ENCODE results near the gene ZNF319.

ZNF319 gene

DNA sequence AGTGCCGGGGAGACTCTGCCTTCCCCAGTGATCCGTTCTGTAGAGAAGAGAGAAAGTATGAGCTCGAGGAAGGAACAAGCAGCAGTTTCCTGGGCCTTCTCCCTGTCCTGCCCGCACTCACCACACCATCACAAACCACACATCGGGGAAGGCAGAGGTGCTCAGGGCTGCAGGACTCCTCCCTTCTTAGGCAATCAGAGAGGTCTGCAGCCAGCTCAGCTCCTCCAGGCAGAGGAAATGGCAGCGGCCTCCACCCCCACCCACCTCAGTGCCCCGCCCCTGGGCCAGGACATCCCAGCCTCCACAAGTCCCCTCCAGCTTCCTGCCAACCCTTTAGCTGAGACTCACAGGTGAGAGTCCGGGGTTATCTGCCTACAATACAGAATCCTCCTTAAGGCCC, 2.0 kb downstream of the ZNF319 start:
- TF ChIP-seq, protein P1, sequence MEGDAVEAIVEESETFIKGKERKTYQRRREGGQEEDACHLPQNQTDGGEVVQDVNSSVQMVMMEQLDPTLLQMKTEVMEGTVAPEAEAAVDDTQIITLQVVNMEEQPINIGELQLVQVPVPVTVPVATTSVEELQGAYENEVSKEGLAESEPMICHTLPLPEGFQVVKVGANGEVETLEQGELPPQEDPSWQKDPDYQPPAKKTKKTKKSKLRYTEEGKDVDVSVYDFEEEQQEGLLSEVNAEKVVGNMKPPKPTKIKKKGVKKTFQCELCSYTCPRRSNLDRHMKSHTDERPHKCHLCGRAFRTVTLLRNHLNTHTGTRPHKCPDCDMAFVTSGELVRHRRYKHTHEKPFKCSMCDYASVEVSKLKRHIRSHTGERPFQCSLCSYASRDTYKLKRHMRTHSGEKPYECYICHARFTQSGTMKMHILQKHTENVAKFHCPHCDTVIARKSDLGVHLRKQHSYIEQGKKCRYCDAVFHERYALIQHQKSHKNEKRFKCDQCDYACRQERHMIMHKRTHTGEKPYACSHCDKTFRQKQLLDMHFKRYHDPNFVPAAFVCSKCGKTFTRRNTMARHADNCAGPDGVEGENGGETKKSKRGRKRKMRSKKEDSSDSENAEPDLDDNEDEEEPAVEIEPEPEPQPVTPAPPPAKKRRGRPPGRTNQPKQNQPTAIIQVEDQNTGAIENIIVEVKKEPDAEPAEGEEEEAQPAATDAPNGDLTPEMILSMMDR (IDR thresholded peaks at IDR 0.05; ENCODE audit: low read depth, low read length, missing control alignments), result no peak
- DNase-seq, result no peak
- peaks cover 17% of the 10 kb centered on the region for H3K36me3 ChIP-seq (replicated peaks)
- no peaks in the 10 kb centered on the region for H3K27me3 ChIP-seq (replicated peaks)
- no peak overlapping the region for H3K27ac ChIP-seq
- H3K4me3 ChIP-seq (ENCODE audit: low read depth, low read length), result no peak overlapping the region
- in situ Hi-C loops (cut with HindIII; ENCODE audit: low pct_ligation_motif_present, low sequenced_read_pairs), result no loop called here

DNA sequence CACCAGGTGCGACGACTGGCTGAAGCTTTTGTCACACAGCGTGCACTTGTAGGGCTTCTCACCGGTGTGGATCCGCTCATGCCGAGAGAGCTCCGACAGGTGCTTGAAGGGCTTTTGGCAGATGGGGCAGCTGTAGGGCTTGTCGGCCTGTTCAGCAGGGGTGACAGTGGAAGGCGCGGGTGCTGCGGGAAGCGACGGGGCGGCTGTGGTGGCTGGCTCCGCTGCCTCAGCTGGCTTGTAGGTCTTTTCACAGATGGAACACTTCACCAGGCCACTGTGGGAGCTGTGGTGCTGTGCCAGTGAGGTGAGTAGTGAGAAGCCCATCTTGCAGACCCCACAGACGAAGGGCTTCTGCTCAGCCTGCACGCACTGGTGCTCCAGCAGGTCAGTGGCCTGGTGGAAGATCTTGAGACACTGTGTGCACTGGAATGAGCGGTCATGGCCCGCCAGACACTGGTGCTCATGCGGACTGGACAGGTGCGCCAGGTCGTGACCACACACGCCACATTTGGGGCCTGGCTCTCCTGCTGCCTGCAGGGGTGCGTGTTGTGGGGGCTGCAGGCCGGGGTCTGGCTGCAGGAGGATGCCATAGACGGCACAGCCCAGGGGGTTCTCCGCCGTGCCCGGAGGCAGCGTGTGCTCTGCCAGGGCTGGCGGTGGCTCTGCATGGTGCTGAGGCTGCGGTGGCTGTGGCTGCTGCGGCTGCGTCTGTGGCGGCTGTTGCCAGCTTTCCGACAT, 2.8 kb downstream of the ZNF319 start:
- Histone ChIP-seq H3K36me3 (replicated peaks) (peaks cover 17% of the 10 kb centered on the region), H3K27ac (no peak overlapping the region), H3K4me3 (ENCODE audit: low read depth, low read length) (no peak overlapping the region), H3K27me3 (replicated peaks) (no peaks in the 10 kb centered on the region)
- DNase-seq, result no peak
- in situ Hi-C loops (cut with HindIII; ENCODE audit: low pct_ligation_motif_present, low sequenced_read_pairs), result no loop called here
- TF ChIP-seq, protein P1 (IDR thresholded peaks at IDR 0.05; ENCODE audit: low read depth, low read length, missing control alignments), result no peak

DNA sequence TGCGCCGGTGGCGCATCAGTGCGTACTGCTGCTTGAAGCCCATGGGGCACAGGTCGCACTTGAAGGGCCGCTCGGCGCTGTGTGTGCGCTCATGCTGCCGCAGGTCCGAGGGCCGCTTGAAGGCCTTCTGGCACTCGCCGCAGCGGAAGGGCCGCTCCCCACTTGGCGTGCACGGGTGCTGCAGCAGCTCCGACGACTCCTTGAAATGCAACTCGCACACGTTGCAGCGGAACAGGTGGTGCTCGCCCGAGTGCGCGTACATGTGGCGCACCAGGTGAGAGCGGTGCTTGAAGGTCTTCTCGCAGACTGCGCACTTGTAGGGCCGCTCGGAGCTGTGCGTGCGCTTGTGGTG, 3.3 kb downstream of the ZNF319 start:
- in situ Hi-C loops (cut with HindIII; ENCODE audit: low pct_ligation_motif_present, low sequenced_read_pairs), result no loop called here
- no peak overlapping the region for H3K27ac ChIP-seq
- TF ChIP-seq, protein P1 (IDR thresholded peaks at IDR 0.05; ENCODE audit: low read depth, low read length, missing control alignments), result no peak
- no peaks in the 10 kb centered on the region for H3K27me3 ChIP-seq (replicated peaks)
- no peak overlapping the region for H3K4me3 ChIP-seq (ENCODE audit: low read depth, low read length)
- no peak for DNase-seq
- H3K36me3 ChIP-seq (replicated peaks), result peaks cover 17% of the 10 kb centered on the region

GRCh38 chr16:57996406-57997175, 3.9 kb downstream of the ZNF319 start:
- Histone ChIP-seq H3K27ac (no peak overlapping the region), H3K27me3 (replicated peaks) (no peaks in the 10 kb centered on the region), H3K36me3 (replicated peaks) (peaks cover 17% of the 10 kb centered on the region), H3K4me3 (ENCODE audit: low read depth, low read length) (no peak overlapping the region)
- no peak for DNase-seq
- in situ Hi-C loops (cut with HindIII; ENCODE audit: low pct_ligation_motif_present, low sequenced_read_pairs), result no loop called here
- TF ChIP-seq, protein P1 (IDR thresholded peaks at IDR 0.05; ENCODE audit: low read depth, low read length, missing control alignments), result no peak

DNA sequence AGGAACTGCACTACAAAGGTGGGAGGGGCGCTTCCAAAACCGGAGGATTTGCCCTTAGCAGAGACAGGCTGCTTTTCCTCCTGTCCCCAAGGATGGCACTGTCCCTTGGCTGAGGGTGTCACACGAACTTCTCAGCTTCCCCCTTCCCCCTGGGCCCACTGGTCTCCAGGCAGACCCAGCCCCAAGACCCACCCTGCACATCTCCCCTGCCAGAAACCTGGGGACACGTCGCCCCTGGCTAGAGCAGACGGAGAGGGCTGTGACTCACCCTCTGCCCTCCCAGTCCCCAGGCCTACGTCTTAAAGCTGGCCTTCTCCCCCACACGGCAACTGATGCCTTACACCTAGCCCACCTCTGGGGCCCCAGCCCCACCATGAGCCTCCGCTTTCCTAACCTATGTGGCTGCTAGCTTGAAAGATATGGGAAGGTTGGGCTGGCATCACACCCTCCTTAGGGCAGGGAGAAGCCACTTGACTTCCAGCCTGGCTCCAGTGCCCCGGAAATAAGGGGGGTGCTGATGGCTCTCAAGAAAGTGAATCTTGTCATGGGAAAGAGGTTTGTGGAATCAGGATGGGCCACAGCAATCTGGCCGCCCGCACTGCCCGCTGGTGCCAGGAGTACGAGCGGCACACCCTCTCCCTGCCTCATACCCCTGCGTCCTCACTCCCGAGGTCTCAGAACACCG, 4.6 kb downstream of the ZNF319 start:
- in situ Hi-C loops (cut with HindIII; ENCODE audit: low pct_ligation_motif_present, low sequenced_read_pairs), result no loop called here
- H3K36me3 ChIP-seq (replicated peaks), result peaks cover 17% of the 10 kb centered on the region
- DNase-seq, result no peak
- TF ChIP-seq, protein P1 (IDR thresholded peaks at IDR 0.05; ENCODE audit: low read depth, low read length, missing control alignments), result no peak
- no peak overlapping the region for H3K27ac ChIP-seq
- no peaks in the 10 kb centered on the region for H3K27me3 ChIP-seq (replicated peaks)
- no peak overlapping the region for H3K4me3 ChIP-seq (ENCODE audit: low read depth, low read length)

All from brain microvascular endothelial cell (primary cell).